MCF 10A (cell line): ENCODE measurements around the gene GTF3C5. TPM values are rescaled to one million over a fixed set of nuclear protein-coding genes. Genes with fewer than 3 reads are reported as not detected.
"Not testable (repeated sequence)": the region's sequence is repeated elsewhere in the genome, so short reads cannot be mapped to it uniquely, and the experiment has no call there.

Source experiments
- BruUV-seq: library from RNA; stranded (reverse); fragments of 400-500 nt; replicated peaks from 2 replicates; lab custom pipeline; 2021; lab: Mats Ljungman, UMichigan
- CTCF ChIA-PET: fragments of 300-600 bp; sonication (Branson Sonifier 250); formaldehyde crosslinking; extraction: SDS; loops from one replicate; lab custom pipeline; 2021; ENCODE audit warnings: antibody characterized with exemption, inconsistent platforms; lab: Yijun Ruan, JAX
- POLR2A ChIA-PET: fragments of 300-600, 350-650 bp; sonication (Branson Sonifier 250); formaldehyde crosslinking; extraction: SDS; loops from one replicate; lab custom pipeline; 2020; ENCODE audit warnings: antibody characterized with exemption, inconsistent platforms; lab: Yijun Ruan, JAX
- DNase-seq: peaks from one replicate; pipeline ENCODE4 v3.0.0-alpha.2; 2018; ENCODE audit not compliant: unreplicated experiment
- H3K27ac Mint-ChIP-seq: one replicate; pipeline ENCODE4 v1.8.0; 2022; ENCODE audit warnings: mild to moderate bottlenecking, low read depth, mixed read lengths; ENCODE audit not compliant: unreplicated experiment
- H3K27me3 Mint-ChIP-seq: one replicate; pipeline ENCODE4 v1.8.0; 2022; ENCODE audit warnings: mixed read lengths; ENCODE audit not compliant: insufficient read depth, unreplicated experiment
- H3K36me3 Mint-ChIP-seq: one replicate; pipeline ENCODE4 v1.8.0; 2022; ENCODE audit warnings: mild to moderate bottlenecking, moderate library complexity, mixed read lengths; ENCODE audit not compliant: insufficient read depth, unreplicated experiment
- H3K4me1 Mint-ChIP-seq: one replicate; pipeline ENCODE4 v1.8.0; 2022; ENCODE audit warnings: mixed read lengths; ENCODE audit not compliant: insufficient read depth, unreplicated experiment
- H3K4me3 Mint-ChIP-seq: one replicate; pipeline ENCODE4 v1.8.0; 2022; ENCODE audit warnings: mild to moderate bottlenecking, moderate library complexity, mixed read lengths; ENCODE audit not compliant: unreplicated experiment
- H3K9me3 Mint-ChIP-seq: one replicate; pipeline ENCODE4 v1.8.0; 2022; ENCODE audit warnings: mixed read lengths; ENCODE audit not compliant: unreplicated experiment
- intact Hi-C: fragments of 100-400 bp; cut with micrococcal nuclease; formaldehyde crosslinking; loops from 2 replicates; pipeline ENCODE4 v1.14.1; 2022
- total RNA-seq: library from RNA; stranded (reverse); gene quantifications from 2 replicates; pipeline ENCODE4 v1.2.3, GENCODE V29; 2022
- TF ChIP-seq, protein P1 (sequence below): fragments of 200-600 bp; IDR thresholded peaks from one replicate; pipeline ENCODE4 v1.8.0; 2022; ENCODE audit warnings: antibody characterized with exemption, mild to moderate bottlenecking; ENCODE audit not compliant: unreplicated experiment

GTF3C5 gene
- total RNA-seq, 1 experiment from 2014 or later = 55.4 TPM

DNA sequence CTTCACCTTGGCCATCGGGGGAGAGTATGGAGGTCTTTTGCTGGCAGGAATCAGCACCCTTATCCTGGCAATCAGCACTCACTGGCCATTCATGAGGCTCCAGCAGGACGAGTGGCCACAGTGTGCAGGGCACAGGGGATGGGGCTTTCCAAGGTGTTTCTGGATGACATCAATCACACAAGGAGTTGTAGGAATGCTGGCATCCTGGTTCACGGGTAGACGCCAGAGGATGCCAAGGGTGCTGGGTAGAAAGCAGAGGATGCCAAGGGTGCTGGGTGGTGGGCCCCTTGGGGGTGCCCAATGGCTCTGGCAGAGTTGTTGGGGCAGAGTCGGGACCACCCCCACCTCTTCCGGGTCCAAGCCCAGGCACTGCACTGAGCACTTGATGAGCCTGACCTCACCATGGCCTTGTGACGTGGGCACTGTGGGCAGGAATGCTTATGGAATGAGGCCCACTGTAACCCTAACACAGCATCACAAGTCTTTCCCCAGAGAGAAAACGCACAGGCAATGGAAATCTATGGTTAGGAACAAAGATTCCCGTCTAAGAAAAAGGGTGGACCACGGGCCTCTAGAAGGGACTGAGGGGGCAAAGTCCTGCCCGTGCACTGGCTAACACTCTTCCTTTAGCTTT is 60.1 kb downstream of the GTF3C5 start:
- intact Hi-C loops = no loop called here
- Mint-ChIP-seq H3K36me3 (peaks cover under 1% of the 10 kb centered on the region), H3K4me3 (no peak overlapping the region), H3K27me3 (no peaks in the 10 kb centered on the region), H3K9me3 (peaks cover under 1% of the 10 kb centered on the region), H3K4me1 (no peaks in the 10 kb centered on the region), H3K27ac (no peak overlapping the region)
- ChIA-PET CTCF (interaction anchor here (0.9 kb wide), 1 partner anchor 12 kb away, joined by 3 read pairs; no protein-coding TSS in a partner anchor), POLR2A (interaction anchor here (1.3 kb wide), 1 partner anchor 9 kb away, joined by 4 read pairs; no protein-coding TSS in a partner anchor)
- no TSS peak for BruUV-seq
- TF ChIP-seq, protein P1, sequence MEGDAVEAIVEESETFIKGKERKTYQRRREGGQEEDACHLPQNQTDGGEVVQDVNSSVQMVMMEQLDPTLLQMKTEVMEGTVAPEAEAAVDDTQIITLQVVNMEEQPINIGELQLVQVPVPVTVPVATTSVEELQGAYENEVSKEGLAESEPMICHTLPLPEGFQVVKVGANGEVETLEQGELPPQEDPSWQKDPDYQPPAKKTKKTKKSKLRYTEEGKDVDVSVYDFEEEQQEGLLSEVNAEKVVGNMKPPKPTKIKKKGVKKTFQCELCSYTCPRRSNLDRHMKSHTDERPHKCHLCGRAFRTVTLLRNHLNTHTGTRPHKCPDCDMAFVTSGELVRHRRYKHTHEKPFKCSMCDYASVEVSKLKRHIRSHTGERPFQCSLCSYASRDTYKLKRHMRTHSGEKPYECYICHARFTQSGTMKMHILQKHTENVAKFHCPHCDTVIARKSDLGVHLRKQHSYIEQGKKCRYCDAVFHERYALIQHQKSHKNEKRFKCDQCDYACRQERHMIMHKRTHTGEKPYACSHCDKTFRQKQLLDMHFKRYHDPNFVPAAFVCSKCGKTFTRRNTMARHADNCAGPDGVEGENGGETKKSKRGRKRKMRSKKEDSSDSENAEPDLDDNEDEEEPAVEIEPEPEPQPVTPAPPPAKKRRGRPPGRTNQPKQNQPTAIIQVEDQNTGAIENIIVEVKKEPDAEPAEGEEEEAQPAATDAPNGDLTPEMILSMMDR = no peak
- no peak for DNase-seq

DNA sequence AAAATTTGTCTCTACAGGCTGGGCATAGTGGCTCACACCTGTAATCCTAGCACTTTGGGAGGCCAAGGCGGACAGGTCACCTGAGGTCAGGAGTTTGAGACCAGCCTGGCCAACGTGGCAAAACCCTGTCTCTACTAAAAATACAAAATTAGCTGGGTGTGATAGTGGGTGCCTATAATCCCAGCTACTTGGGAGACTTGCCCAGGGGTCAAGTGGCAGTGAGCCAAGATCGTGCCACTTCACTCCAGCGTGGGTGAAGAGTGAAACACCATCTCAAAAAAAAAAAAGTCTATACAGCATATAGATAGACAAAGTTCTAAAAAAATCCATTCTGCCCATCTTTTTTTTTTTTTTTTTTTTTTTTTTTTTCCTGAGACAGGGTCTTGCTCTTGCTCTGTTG is 63.6 kb downstream of the GTF3C5 start:
- intact Hi-C loops, POLR2A ChIA-PET, H3K4me1 Mint-ChIP-seq: not testable (repeated sequence)

DNA sequence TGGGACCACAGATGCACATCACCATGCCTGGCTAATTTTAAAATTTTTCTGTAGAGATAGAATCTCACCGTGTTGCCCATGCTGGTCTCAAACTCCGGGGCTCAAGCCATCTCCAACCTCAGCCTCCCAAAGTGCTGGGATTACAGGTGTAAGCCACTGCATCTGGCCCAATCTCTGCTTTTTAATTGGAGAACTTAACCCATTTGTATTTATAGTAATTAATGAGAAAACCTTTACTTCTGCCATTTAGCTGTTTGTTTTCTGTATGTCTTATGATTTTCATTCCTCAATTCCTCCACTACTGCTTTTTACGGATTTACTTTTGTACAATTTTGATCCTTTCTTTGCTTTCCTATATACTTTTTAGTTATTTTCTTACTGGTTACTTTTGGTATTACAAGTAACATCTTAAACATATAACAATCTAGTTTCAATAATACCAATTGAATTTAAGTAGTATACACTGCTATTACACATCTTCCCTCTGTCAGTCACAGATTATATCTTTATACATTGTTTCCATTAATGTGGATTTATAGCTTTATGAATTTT is 64.1 kb downstream of the GTF3C5 start:
- no peak for DNase-seq
- Mint-ChIP-seq H3K36me3 (peaks cover 20% of the 10 kb centered on the region), H3K9me3 (peaks cover 8% of the 10 kb centered on the region), H3K27ac (no peak overlapping the region), H3K27me3 (no peaks in the 10 kb centered on the region), H3K4me1 (no peaks in the 10 kb centered on the region), H3K4me3 (no peak overlapping the region)
- intact Hi-C loops = no loop called here
- CTCF ChIA-PET = interaction anchor here (0.5 to 1.8 kb wide), 6 partner anchors 9 to 73 kb away, joined by 3 to 5 read pairs (median 4); no protein-coding TSS in a partner anchor
- TF ChIP-seq, protein P1 = no peak
- BruUV-seq = no TSS peak
- POLR2A ChIA-PET = interaction anchor here (0.7 kb wide), 1 partner anchor 49 kb away, joined by 3 read pairs; no protein-coding TSS in a partner anchor

More for the DNA sequence above, 63.6 kb downstream of the GTF3C5 start:
- not testable (repeated sequence) for H3K27ac Mint-ChIP-seq, H3K9me3 Mint-ChIP-seq, H3K4me3 Mint-ChIP-seq, H3K27me3 Mint-ChIP-seq, BruUV-seq, DNase-seq
- CTCF ChIA-PET = interaction anchor here (0.6 to 1.8 kb wide), 5 partner anchors 9 to 1239 kb away, joined by 3 to 5 read pairs (median 4); no protein-coding TSS in a partner anchor
- peaks cover 20% of the 10 kb centered on the region for H3K36me3 Mint-ChIP-seq

DNA sequence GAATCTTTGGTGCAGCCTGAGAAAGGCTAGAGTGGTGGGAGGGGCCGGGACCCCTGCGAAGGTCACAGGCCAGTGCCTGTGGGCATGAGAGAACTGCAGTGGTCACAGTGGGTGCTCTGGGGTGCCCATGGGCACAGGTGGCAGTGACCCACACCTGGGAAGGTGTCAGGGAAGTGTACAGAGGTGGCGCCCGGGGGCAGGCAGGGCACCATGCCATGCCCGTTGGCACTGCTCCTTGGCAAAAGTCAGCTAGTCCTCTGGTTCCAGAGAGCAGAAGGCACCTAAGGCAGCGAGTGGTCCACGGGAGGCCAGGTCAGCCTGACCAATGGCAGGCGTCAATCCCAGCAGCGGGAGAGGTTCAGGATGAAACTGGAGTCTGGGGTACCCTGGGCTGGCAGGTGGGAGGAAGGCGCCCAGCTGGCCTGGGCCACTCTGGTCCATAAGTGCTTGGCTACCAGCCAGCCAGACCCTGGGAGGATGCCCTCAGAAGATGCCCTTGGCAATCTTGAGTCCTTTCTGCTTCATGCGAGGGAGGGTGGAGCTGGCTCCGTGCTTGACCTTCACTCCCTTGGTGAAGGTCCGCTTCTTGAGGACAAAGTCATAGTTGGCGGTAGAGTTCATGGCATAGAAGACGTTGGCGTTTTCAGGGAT is 67.4 kb downstream of the GTF3C5 start:
- Mint-ChIP-seq H3K4me1 (no peaks in the 10 kb centered on the region), H3K27ac (no peak overlapping the region), H3K4me3 (no peak overlapping the region), H3K27me3 (no peaks in the 10 kb centered on the region), H3K36me3 (peaks cover 36% of the 10 kb centered on the region), H3K9me3 (peaks cover 8% of the 10 kb centered on the region)
- no TSS peak for BruUV-seq
- TF ChIP-seq, protein P1 = no peak
- CTCF ChIA-PET = interaction anchor here (0.6 to 0.9 kb wide), 2 partner anchors 9 to 10 kb away, joined by 3 to 4 read pairs; no protein-coding TSS in a partner anchor
- intact Hi-C loops = no loop called here
- DNase-seq = no peak
- POLR2A ChIA-PET = no interaction called here
